Epidermal melanocyte (primary cell): Measurements from ENCODE around the gene OR1B1.
"Not testable (repeated sequence)": the region's sequence is repeated elsewhere in the genome, so short reads cannot be mapped to it uniquely, and the experiment has no call there.

Experiments used
- DNase-seq: peaks from one replicate; pipeline ENCODE4 v3.0.0; 2011; ENCODE audit warnings: low spot score; ENCODE audit not compliant: insufficient read length

Gene OR1B1

GRCh38 chr9:122657527-122657926 is at the start of gene OR1B1:
OR1B1 (minus strand) TSS chr9:122657627.
- no peak for DNase-seq

GRCh38 chr9:122695696-122696095 is 38.3 kb upstream of the OR1B1 start:
- no peak for DNase-seq

GRCh38 chr9:122684851-122685250 is 27.4 kb upstream of the OR1B1 start:
- no peak for DNase-seq

DNA sequence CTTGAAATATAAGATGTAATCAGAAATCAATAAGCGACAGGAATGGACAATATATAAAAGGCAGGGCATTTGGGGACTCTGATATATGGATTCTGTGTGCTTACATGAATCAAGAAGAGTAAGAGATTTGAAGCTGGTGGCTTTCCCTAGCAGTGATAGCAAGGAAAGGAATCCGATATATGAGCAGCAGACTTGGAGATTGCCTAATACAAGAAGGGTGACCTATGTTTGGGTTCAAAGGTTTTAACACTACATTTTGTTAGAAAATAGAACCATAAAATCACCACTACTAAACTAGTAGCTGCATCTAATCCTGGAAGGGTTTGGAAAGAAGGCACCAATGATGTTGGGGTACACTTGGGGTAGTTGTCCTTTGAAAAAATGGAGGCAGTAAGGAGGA is 15.1 kb upstream of the OR1B1 start:
- no peak for DNase-seq

DNA sequence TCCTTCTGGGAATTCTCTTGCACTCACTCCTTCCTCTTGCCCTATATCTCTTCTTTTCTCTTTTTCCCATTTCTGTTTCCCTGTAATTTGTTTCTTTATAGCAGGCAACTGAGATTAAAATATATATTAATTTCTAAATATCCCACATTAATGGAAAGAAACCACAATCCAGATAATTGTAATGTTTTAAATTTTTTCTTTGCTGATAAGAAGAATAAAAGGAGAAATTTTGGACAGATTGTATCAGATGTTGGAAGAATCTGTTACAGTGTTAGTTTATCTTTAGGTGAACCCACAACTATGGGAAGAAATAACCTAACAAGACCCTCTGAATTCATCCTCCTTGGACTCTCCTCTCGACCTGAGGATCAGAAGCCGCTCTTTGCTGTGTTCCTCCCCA is 4.0 kb upstream of the OR1B1 start, which contains the start of gene OR1L1:
Gene OR1L1 (plus strand): TSS at position 301 of the 400 bp plus-strand sequence. CDS start 0 bp downstream, at position 301.
- DNase-seq = no peak

DNA sequence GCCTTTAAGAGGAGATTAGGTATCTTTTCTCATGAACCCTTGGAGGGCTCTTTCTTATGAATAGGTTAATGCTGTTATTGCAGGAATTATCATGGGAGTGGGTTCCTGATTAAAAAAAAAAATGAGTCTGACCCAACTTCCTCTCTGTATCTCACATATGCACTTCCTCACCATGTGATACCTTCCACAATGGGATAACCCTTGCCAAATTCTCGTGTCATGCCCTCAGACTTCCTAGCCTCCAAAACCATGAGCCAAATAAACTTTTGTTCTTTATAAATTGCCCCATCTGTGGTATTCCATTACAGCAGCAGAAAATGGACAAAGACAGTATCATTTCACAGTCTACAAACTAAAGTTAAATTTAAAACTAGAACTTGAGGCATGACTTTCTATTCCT is 1.0 kb downstream of the OR1B1 start:
- DNase-seq = no peak

GRCh38 chr9:122642226-122642625 is 15.2 kb downstream of the OR1B1 start:
- DNase-seq = no peak

- DNase-seq = no peak
Observed at GRCh38 chr9:122619996-122620395, 37.4 kb downstream of the OR1B1 start.

DNA sequence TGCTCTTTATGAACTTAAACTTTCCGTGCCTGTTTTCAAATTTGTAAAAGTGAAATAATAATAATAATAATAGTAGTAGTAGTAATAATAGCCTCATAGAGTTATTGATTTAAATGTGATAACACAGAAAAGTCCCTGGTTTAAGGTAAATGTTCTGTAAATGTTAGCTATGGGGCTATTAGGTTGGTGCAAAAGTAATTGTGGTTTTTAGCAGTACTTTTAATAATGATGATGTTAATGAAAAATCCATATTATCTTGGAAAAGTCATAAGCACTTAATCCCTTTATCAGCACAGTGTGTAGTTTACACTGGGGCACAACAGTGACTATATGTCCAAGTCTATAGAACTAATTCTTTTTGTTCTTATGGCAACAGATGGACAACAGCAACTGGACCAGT is 43.1 kb downstream of the OR1B1 start, which contains the start of gene OR1Q1:
Gene OR1Q1 (plus strand): TSS at position 377 of the 400 bp plus-strand sequence. CDS start 0 bp downstream, at position 377.
- no peak for DNase-seq

- DNase-seq = no peak
Observed at GRCh38 chr9:122609804-122610203, 47.6 kb downstream of the OR1B1 start.

DNA sequence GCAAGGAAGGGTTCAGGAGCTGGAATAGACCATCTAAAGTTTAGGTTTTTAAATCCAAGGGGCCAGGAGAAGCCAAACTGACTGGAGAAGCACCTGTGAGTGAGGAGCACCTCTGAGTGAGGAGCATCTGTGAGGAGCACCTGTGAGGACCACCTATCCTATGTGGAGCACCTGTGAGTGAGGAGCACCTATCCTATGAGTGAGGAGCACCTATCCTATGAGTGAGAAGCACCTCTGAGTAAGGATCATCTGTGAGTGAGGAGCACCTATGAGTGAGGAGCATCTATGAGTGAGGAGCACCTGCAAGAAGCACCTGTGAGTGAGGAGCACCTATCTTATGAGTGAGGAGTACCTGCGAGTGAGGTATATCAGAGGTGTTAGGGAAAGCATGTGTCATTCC is 50.8 kb downstream of the OR1B1 start:
- no peak for DNase-seq

DNA sequence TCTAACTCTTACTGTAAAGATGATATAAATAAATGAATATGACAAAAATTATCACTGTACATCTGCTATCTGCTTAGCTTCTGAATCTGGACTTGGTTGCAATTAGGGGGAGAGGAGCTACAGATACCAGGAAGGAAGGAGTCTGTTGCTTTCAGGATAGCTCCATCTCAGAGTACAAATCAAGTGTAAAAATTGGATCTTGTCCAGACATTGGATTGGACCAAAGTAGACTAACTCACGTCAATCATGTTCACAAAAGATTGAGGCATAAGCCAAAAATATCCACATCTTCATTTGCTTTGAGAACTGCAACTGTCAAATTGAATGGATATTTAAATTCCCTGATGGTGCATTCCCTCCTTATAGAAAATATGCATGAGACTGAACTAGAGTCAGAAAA is 51.7 kb downstream of the OR1B1 start:
- no peak for DNase-seq

DNA sequence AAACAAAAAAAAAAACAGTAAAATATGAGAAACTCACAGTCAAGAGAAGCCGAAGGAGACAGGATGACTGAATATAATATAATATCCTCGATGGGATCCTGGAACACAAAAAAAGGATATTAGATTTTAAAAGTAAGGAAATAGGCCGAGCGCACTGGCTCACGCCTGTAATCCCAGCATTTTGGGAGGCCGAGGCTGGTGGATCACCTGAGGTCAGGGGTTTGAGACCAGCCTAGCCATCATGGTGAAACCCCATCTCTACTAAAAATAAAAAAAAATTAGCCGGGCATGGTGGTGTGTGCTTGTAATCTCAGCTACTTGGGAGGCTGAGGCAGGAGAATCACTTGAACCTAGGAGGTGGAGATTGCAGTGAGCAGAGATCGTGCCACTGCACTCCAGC is 74.1 kb downstream of the OR1B1 start, which contains the start of gene OR1L8:
Gene OR1L8 (minus strand): TSS at position 101 of the 400 bp plus-strand sequence. CDS start 14,907 bp downstream, outside the sequence.
- not testable (repeated sequence) for DNase-seq

DNA sequence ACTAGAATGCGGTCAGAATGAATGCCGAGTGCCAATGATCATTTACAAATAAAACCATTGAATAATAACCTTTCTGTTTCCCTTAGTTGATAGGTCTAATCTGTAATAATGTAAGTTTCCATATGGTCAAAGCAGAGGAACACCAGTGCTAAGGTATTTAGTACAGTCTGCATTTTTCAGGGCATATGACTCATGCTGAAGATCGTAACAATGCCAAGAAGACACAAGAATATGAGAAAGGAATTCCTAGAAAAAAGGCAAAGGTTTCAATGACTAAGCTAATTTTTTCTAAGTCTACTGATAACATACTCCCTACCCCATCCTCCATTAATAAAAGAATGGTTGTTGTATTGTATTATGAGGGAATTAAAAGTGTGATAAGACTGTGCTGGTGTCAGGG is 77.1 kb downstream of the OR1B1 start:
- no peak for DNase-seq

DNA sequence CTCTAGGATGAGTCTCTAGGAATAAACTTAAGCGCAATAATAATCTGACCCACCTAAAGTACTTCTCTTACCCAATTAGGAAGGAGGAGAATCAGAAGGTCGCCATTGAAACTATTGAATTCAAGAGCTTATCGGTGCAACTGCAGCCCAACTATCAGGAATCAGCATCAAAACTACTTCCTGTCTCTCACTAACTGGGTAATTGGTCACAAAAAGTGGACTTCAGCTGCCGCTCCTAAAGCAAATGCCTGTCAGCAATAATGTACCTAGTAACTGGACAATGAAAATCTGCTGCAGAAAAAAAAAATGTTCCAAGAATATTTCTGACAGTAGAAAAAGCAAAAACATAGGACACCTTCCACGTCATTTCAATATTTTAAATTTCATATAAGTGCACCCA is 77.6 kb downstream of the OR1B1 start:
- DNase-seq = no peak
